Measurements from ENCODE around the gene HRG. TPM values are rescaled to one million over a fixed set of nuclear protein-coding genes. Genes with fewer than 3 reads are reported as not detected.
A peak's percentile ranks its signal among the peaks of the same experiment; 100 is the strongest.

The HRG gene
- total RNA-seq, 2 experiments from 2014 or later, result not detected

DNA sequence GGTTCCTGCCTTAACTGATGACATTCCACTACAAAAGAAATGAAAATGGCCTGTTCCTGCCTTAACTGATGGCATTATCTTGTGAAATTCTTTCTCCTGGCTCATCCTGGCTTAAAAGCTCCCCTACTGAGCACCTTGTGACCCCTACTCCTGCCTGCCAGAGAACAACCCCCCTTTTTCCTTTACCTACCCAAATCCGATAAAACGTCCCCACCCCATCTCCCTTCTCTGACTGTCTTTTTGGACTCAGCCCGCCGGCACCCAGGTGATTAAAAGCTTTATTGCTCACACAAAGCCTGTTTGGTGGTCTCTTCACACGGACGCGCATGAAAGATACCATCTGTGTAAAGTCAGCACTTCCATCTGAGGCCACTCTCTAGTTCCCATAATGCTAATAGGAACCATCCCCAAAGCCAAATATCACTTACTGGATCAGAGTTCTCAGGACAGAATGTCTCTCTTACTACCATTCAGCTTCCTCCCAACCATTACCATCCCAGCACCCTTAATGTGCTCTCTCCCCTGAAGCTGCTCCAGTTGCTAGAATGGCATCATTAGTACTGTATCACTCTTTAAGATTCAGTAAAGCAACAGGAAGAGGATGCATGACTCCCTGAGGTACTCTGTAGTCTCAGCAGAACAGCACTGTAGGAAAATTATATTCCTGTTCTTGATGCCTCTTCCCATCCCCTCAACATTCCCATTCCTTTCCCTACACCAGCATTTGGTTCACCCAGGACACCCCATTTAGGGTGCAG lies 2.3 kb upstream of the HRG start:
- Mint-ChIP-seq H3K9me3 (ENCODE audit: insufficient read depth) (no peaks in the 10 kb centered on the region), H3K36me3 (ENCODE audit: low read depth) (no peaks in the 10 kb centered on the region), H3K27ac (no peak overlapping the region), H3K27me3 (ENCODE audit: low read depth) (peaks cover 18% of the 10 kb centered on the region), H3K4me1 (ENCODE audit: low read depth) (no peaks in the 10 kb centered on the region), H3K4me3 (no peak overlapping the region)
- no peak for DNase-seq
- POLR2A ChIA-PET, result no interaction called here
- CTCF ChIA-PET, result interaction anchor here (0.8 kb wide), 1 partner anchor 48 kb away, joined by 3 read pairs; no protein-coding TSS in a partner anchor
- ATAC-seq, result no peak

DNA sequence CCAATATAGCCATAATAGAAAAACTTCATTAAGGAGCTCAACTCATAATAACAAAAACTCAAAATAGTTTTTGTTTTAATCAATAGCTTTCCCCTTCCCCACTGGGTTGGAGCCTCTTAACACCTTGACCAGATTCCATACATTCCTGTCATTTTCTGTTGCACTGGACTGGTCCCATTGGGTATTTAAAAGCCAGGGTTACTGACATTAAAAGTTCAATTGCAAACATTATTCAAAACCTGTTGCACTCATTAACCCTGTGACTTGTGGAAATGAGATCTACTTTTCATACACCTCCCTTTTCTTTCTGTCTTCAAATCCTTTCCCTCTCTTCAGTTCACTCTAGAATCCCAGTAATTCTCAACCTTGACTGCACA lies 1.7 kb upstream of the HRG start:
- H3K27me3 Mint-ChIP-seq (ENCODE audit: low read depth), result peaks cover 14% of the 10 kb centered on the region
- no peaks in the 10 kb centered on the region for H3K4me1 Mint-ChIP-seq (ENCODE audit: low read depth)
- CTCF ChIA-PET, result interaction anchor here (0.8 kb wide), 1 partner anchor 48 kb away, joined by 3 read pairs; no protein-coding TSS in a partner anchor
- no peak overlapping the region for H3K27ac Mint-ChIP-seq
- ATAC-seq (no peak), DNase-seq (no peak)
- H3K4me3 Mint-ChIP-seq, result no peak overlapping the region
- POLR2A ChIA-PET, result no interaction called here
- no peaks in the 10 kb centered on the region for H3K9me3 Mint-ChIP-seq (ENCODE audit: insufficient read depth)
- H3K36me3 Mint-ChIP-seq (ENCODE audit: low read depth), result no peaks in the 10 kb centered on the region

DNA sequence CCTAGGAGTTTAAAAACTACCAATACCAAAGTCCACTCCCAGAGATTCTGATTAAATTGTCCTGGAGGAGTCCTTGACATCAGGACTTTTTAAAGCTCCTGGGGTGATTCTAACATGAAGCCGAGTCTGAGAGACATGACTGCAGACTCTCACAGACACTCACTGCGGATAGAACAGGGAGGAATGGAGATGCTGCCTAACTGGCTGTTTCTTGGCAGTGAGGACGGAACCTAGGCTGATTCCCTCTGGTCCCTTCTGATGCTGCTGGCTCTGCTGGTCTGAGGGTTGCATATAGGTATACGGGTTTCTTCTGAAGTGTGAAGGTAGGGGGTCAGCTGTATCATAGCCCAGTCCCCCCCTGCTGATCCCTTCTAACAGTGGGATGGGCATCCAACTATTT lies 1.3 kb upstream of the HRG start:
- peaks cover 12% of the 10 kb centered on the region for H3K27me3 Mint-ChIP-seq (ENCODE audit: low read depth)
- no peak overlapping the region for H3K27ac Mint-ChIP-seq
- peaks cover 4% of the 10 kb centered on the region for H3K4me1 Mint-ChIP-seq (ENCODE audit: low read depth)
- peaks cover 3% of the 10 kb centered on the region for H3K36me3 Mint-ChIP-seq (ENCODE audit: low read depth)
- no peaks in the 10 kb centered on the region for H3K9me3 Mint-ChIP-seq (ENCODE audit: insufficient read depth)
- no peak overlapping the region for H3K4me3 Mint-ChIP-seq
- POLR2A ChIA-PET, result no interaction called here
- CTCF ChIA-PET, result no interaction called here
- ATAC-seq (no peak), DNase-seq (no peak)

DNA sequence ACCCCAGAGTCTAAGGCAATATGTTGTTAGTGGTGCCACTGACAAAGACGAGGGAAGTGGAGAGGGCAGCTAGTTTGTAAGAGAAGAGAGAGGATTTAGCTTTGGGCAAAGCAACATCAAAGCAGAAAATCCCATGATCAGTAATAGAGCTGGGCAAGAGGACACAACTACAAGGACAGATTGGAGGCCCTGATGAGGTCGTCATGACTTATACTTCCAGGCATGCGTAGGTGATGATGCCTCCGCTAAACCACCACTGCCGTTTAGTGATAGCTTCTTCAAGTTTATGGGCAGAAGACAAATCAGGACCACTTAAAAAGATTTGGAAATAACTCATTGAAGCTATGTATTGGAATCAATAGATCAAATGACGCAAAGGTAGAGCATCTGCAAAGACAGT lies 2.6 kb downstream of the HRG start:
- H3K4me1 Mint-ChIP-seq (ENCODE audit: low read depth), result peaks cover 12% of the 10 kb centered on the region
- POLR2A ChIA-PET, result interaction anchor here (1.0 kb wide), 1 partner anchor 120 kb away, joined by 4 read pairs; no protein-coding TSS in a partner anchor
- no peak overlapping the region for H3K27ac Mint-ChIP-seq

DNA sequence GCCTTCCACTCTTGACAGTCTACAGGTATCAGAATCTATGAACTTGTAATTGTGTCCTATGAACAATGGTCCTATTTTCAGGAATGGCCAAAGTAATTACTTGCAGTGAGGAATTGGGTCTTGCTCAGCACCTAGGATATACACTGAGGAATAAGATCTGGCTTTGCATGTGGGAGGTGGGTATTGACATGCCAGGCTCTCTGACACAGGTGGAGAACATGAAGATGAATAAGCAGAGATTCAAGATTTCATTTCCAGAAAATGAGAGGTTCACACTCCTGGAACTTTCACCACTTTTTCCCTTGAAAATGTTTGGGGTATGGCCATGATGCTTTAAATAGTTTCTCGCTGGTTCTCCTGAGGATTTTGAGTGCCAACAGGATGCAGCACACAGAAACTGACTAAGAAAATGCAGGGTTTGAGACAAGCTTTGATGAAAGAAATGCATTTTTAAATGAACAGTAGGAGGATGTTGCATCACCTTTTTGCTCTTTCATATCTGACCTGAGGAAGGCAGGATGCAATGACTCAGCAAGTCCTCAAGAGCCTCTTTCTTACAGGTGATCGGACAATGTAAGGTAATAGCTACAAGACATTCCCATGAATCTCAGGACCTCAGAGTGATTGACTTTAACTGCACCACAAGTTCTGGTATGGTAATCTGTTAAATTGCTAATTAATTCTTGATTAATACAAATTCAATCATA lies 3.7 kb downstream of the HRG start:
- POLR2A ChIA-PET, result no interaction called here
- Mint-ChIP-seq H3K27ac (peak overlapping the region; percentile 41), H3K9me3 (ENCODE audit: insufficient read depth) (no peaks in the 10 kb centered on the region), H3K27me3 (ENCODE audit: low read depth) (peaks cover 16% of the 10 kb centered on the region), H3K4me1 (ENCODE audit: low read depth) (peaks cover 12% of the 10 kb centered on the region), H3K4me3 (no peak overlapping the region), H3K36me3 (ENCODE audit: low read depth) (peaks cover 5% of the 10 kb centered on the region)
- no peak for ATAC-seq
- CTCF ChIA-PET, result no interaction called here
- no peak for DNase-seq

More for the DNA sequence above, 2.6 kb downstream of the HRG start:
- ATAC-seq, result no peak
- no peak for DNase-seq
- CTCF ChIA-PET, result interaction anchor here (1.1 to 1.4 kb wide), 2 partner anchors 51 to 53 kb away, joined by 4 to 5 read pairs; no protein-coding TSS in a partner anchor
- H3K27me3 Mint-ChIP-seq (ENCODE audit: low read depth), result peaks cover 17% of the 10 kb centered on the region
- H3K36me3 Mint-ChIP-seq (ENCODE audit: low read depth), result peaks cover 5% of the 10 kb centered on the region
- H3K4me3 Mint-ChIP-seq, result no peak overlapping the region
- H3K9me3 Mint-ChIP-seq (ENCODE audit: insufficient read depth), result no peaks in the 10 kb centered on the region

DNA sequence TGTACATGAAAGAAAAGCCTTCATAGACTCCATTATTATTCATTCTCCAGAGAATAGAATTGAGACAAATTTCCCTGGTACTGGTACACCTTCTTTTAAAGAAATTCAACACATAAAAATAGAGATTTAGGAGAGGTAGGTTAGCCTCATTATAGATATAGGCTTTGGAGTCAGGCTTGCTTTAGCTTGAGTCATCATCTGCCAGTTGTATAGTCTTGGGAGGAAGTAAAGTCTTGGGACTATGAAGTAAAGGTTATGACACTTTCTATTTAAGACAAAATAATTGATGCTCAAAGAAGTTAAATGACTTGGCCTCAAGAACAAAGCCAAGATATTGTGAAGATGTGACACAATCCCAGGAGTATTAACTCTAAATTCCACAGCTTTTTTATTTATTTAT lies 4.3 kb downstream of the HRG start:
- ATAC-seq (no peak), DNase-seq (no peak)
- peaks cover 5% of the 10 kb centered on the region for H3K36me3 Mint-ChIP-seq (ENCODE audit: low read depth)
- ChIA-PET CTCF (no interaction called here), POLR2A (no interaction called here)
- H3K27me3 Mint-ChIP-seq (ENCODE audit: low read depth), result peaks cover 18% of the 10 kb centered on the region
- H3K4me3 Mint-ChIP-seq, result no peak overlapping the region
- peaks cover 12% of the 10 kb centered on the region for H3K4me1 Mint-ChIP-seq (ENCODE audit: low read depth)
- no peaks in the 10 kb centered on the region for H3K9me3 Mint-ChIP-seq (ENCODE audit: insufficient read depth)
- no peak overlapping the region for H3K27ac Mint-ChIP-seq

DNA sequence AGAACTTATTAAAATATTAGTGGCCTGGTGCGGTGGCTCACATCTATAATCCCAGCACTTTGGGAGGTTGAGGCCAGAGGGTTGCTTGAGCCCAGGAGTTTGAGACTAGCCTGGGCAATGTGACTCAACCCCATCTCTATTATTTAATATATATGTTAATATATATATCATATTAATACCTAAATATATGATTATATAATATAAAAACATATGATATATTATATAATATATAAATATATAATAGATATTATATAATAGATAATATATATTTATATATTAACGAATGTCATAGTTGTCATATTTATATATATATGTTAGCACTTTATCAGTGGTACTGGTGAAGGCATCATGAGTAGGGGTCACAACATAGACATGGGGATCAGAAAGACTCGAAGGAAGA lies 5.2 kb downstream of the HRG start:
- DNase-seq (no peak), ATAC-seq (no peak)
- H3K27me3 Mint-ChIP-seq (ENCODE audit: low read depth), result peaks cover 20% of the 10 kb centered on the region
- CTCF ChIA-PET, result no interaction called here
- H3K9me3 Mint-ChIP-seq (ENCODE audit: insufficient read depth), result no peaks in the 10 kb centered on the region
- H3K36me3 Mint-ChIP-seq (ENCODE audit: low read depth), result peaks cover 5% of the 10 kb centered on the region
- POLR2A ChIA-PET, result no interaction called here
- H3K27ac Mint-ChIP-seq, result no peak overlapping the region
- H3K4me3 Mint-ChIP-seq, result no peak overlapping the region
- H3K4me1 Mint-ChIP-seq (ENCODE audit: low read depth), result peaks cover 12% of the 10 kb centered on the region

DNA sequence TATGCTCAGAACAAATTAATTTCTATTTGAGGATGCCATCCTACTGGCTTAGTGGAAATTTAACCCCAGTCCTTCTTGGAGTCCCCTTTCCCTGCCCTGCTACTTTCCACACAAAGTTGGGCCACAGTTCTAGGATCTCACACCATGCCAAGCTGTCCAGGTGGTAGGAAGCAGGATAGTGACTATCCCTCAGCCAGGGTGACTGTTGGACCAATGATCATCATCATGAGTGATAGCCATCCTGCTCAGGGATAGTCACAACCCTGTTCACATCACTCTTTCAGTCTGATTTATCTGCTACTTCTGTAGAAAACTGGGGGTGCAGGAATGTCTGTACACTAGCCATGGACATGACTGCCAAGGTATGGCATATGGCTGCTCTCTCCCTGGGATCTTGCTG lies 12.8 kb downstream of the HRG start:
- ChIA-PET POLR2A (no interaction called here), CTCF (no interaction called here)
- Mint-ChIP-seq H3K27me3 (ENCODE audit: low read depth) (peaks cover 51% of the 10 kb centered on the region), H3K9me3 (ENCODE audit: insufficient read depth) (no peaks in the 10 kb centered on the region), H3K4me1 (ENCODE audit: low read depth) (no peaks in the 10 kb centered on the region), H3K4me3 (no peak overlapping the region), H3K27ac (no peak overlapping the region), H3K36me3 (ENCODE audit: low read depth) (no peaks in the 10 kb centered on the region)
- DNase-seq, result no peak
- no peak for ATAC-seq

DNA sequence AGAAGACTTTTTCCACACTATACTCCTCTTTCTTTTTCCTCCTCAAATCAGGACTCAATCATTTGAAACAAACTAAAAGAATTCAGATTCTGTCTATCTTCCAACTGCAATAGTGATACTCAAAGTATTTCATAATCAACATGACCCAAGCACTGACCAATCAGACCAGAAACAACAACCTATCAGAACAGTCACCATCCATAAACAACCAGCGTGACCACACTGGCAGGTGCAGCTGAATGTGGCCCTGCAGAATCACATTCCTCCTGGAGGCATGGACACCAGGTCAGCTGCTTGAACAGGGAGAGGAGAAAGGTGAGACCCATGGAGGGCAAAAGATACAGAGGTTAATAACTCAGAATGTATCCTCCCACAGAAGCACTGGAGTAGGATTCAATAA lies 13.3 kb downstream of the HRG start:
- no peaks in the 10 kb centered on the region for H3K4me1 Mint-ChIP-seq (ENCODE audit: low read depth)
- H3K27ac Mint-ChIP-seq, result no peak overlapping the region
- ChIA-PET CTCF (interaction anchor here (0.9 kb wide), 1 partner anchor 541 kb away, joined by 4 read pairs; no protein-coding TSS in a partner anchor), POLR2A (no interaction called here)
- H3K36me3 Mint-ChIP-seq (ENCODE audit: low read depth), result no peaks in the 10 kb centered on the region
- peaks cover 46% of the 10 kb centered on the region for H3K27me3 Mint-ChIP-seq (ENCODE audit: low read depth)
- DNase-seq (no peak), ATAC-seq (no peak)
- no peak overlapping the region for H3K4me3 Mint-ChIP-seq
- H3K9me3 Mint-ChIP-seq (ENCODE audit: insufficient read depth), result no peaks in the 10 kb centered on the region

DNA sequence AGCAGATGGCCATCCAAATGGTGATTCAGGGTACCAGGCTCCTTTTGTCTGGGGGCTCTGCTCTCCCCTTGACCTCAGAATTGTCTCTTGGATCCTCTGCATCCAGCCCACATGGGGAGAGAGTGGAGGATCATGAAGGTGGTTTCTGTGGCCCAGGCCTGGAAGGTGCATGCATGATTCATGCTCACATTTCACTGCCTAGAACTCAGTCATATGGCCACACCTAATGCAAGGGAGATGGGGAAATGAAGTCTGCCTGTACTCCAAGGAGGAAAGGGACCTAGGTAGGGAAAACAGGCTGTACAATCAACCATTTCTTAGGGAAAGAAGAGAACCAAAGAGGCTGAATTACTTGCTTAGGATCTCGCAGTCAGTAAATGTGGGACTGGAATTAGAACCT lies 15.1 kb downstream of the HRG start:
- Mint-ChIP-seq H3K27me3 (ENCODE audit: low read depth) (peaks cover 44% of the 10 kb centered on the region), H3K4me3 (no peak overlapping the region), H3K4me1 (ENCODE audit: low read depth) (no peaks in the 10 kb centered on the region), H3K9me3 (ENCODE audit: insufficient read depth) (no peaks in the 10 kb centered on the region), H3K27ac (no peak overlapping the region), H3K36me3 (ENCODE audit: low read depth) (no peaks in the 10 kb centered on the region)
- ATAC-seq (no peak), DNase-seq (no peak)
- CTCF ChIA-PET, result no interaction called here
- POLR2A ChIA-PET, result no interaction called here

DNA sequence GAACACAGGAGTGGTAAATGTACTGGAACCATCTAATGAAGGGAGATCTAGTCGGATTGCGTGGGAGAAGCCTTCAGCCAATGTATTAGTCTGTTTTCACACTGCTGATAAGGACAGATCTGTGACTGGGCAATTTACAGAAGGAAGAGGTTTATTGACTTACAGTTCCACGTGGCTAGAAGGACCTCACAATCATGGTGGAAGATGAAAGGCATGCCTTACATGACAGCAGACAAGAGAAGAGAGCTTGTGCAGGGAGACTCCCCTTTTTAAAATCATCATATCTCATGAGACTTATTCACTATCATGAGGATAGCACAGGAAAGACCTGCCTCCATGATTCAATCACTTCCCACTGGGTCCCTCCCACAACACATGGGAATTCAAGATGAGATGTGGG lies 17.0 kb downstream of the HRG start:
- ChIA-PET POLR2A (no interaction called here), CTCF (no interaction called here)
- H3K36me3 Mint-ChIP-seq (ENCODE audit: low read depth), result no peaks in the 10 kb centered on the region
- H3K4me3 Mint-ChIP-seq, result no peak overlapping the region
- peaks cover 43% of the 10 kb centered on the region for H3K27me3 Mint-ChIP-seq (ENCODE audit: low read depth)
- DNase-seq (no peak), ATAC-seq (no peak)
- no peak overlapping the region for H3K27ac Mint-ChIP-seq
- H3K9me3 Mint-ChIP-seq (ENCODE audit: insufficient read depth), result no peaks in the 10 kb centered on the region
- no peaks in the 10 kb centered on the region for H3K4me1 Mint-ChIP-seq (ENCODE audit: low read depth)

DNA sequence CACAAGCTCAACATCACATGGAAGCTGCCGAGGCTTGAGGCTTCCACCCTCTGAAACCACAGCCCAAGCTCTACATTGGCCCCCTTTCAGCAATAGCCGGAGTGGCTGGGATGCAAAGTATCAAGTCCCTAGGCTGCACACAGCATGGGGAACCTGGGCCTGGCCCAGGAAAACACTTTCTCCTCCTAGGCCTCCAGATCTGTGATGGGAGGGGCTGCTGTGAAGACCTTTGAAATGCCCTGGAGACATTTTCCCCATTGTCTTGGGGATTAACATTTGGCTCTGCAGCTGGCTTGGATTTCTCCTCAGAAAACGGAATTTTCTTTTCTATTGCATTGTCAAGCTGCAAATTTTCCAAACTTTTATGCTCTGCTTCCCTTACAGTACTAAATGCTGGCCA lies 18.2 kb downstream of the HRG start:
- no peak for ATAC-seq
- H3K27me3 Mint-ChIP-seq (ENCODE audit: low read depth), result peaks cover 41% of the 10 kb centered on the region
- CTCF ChIA-PET, result no interaction called here

More for the DNA sequence above, 18.2 kb downstream of the HRG start:
- Mint-ChIP-seq H3K9me3 (ENCODE audit: insufficient read depth) (no peaks in the 10 kb centered on the region), H3K27ac (no peak overlapping the region), H3K4me3 (no peak overlapping the region), H3K4me1 (ENCODE audit: low read depth) (no peaks in the 10 kb centered on the region), H3K36me3 (ENCODE audit: low read depth) (no peaks in the 10 kb centered on the region)
- DNase-seq, result no peak
- POLR2A ChIA-PET, result no interaction called here
